OCI-LY3 (cell line): Measurements from ENCODE around the gene COTL1.
A peak's percentile ranks its signal among the peaks of the same experiment; 100 is the strongest.

Experiments
- H2AFZ ChIP-seq: fragments of 200-600, 300-600 bp; shearing (Covaris generic); 2 replicates; pipeline ENCODE4 v1.6.0; 2014; ENCODE audit warnings: antibody characterized with exemption, low read depth, low read length
- H3K27ac ChIP-seq: fragments of 200-600, 300-600 bp; sonication (generic); 2 replicates; pipeline ENCODE4 v1.5.1; 2014; ENCODE audit warnings: mild to moderate bottlenecking, low read length, moderate library complexity, mixed read lengths
- H3K27me3 ChIP-seq: fragments of 200-600, 300-600 bp; sonication (generic); 2 replicates; pipeline ENCODE4 v1.6.1; 2014; ENCODE audit warnings: low read depth, low read length, mixed read lengths
- H3K36me3 ChIP-seq: fragments of 200-600, 300-600 bp; sonication (generic); replicated peaks from 2 replicates; pipeline ENCODE3; 2014; ENCODE audit warnings: low read depth, low read length, mixed read lengths
- H3K4me1 ChIP-seq: fragments of 300-600, 200-600 bp; sonication (generic); 2 replicates; pipeline ENCODE4 v1.6.1; 2014; ENCODE audit warnings: low read length, mixed read lengths
- H3K4me2 ChIP-seq: fragments of 200-600, 300-600 bp; sonication (generic); 2 replicates; pipeline ENCODE4 v1.6.1; 2014; ENCODE audit warnings: low read length, mixed read lengths
- H3K4me3 ChIP-seq: fragments of 300-600, 200-600 bp; sonication (generic); 2 replicates; pipeline ENCODE4 v1.5.1; 2014; ENCODE audit warnings: antibody characterized with exemption, mild to moderate bottlenecking, low read length, moderate library complexity
- H3K79me2 ChIP-seq: fragments of 300-600, 200-600 bp; shearing (Covaris generic); 2 replicates; pipeline ENCODE4 v1.6.1; 2014; ENCODE audit warnings: mild to moderate bottlenecking, low read length, mixed read lengths
- H3K9ac ChIP-seq: fragments of 300-600, 200-600 bp; shearing (Covaris generic); 2 replicates; pipeline ENCODE4 v1.6.0; 2014; ENCODE audit warnings: mild to moderate bottlenecking, low read length, moderate library complexity
- H3K9me3 ChIP-seq: fragments of 200-600, 300-600 bp; shearing (Covaris generic); 2 replicates; pipeline ENCODE4 v1.6.1; 2014; ENCODE audit warnings: low read length, mixed read lengths; ENCODE audit not compliant: insufficient read depth
- H4K20me1 ChIP-seq: fragments of 200-600, 300-600 bp; sonication (generic); 2 replicates; pipeline ENCODE4 v1.6.1; 2016; ENCODE audit warnings: low read length, mixed read lengths; ENCODE audit not compliant: insufficient read depth
- EZH2phosphoT487 ChIP-seq: fragments of 200-600 bp; shearing (Covaris generic); IDR thresholded peaks from 2 replicates; pipeline ENCODE4 v1.6.1; 2018; ENCODE audit warnings: antibody characterized with exemption, mixed run types, low read depth
- TF ChIP-seq, protein P1 (sequence below): fragments of 200-600, 300-600 bp; sonication (generic); IDR thresholded peaks from 2 replicates; pipeline ENCODE4 v1.5.1; 2014; ENCODE audit warnings: antibody characterized with exemption, low read length, low read depth

Gene COTL1

DNA sequence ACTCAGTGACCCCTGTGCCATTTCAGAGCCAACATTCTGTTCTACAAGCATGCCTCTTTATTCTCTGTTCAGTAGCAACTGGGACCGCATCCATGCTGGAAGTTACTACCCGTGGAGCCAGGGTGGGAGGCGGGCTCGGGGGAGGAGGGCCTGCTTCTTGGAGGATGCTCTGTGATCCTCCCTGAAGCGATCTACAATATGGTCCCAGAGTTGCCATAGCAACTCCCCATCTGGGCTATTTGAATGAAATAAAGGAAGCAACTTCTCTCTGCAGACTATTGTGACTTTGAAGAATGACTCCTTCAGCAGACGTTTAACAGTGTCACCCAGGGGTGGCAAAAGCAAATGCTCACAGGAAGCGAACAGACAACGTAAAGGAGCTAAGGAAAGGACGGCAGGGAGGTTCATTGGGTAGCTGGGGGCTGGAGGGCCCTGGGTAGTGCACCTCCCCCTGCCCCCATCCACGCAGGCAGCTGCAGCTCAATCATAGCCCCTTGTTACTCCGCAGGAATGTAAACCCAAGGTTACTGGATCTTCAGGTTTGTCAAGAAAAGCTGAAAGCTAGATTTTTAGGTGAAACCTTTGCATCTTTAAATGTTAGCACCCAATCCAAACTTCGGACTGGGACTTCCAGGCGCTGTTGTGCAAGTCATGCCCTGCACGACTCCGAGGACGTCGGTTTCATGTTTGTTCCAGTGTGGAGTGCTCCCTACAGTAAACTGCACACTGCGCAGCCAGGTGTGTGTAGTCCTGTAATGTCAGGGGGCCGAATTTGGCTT, 62.3 kb downstream of the COTL1 start:
- no peak overlapping the region for H2AFZ ChIP-seq
- H4K20me1 ChIP-seq, result no peaks in the 10 kb centered on the region
- H3K27me3 ChIP-seq, result no peaks in the 10 kb centered on the region
- no peak overlapping the region for H3K27ac ChIP-seq
- H3K79me2 ChIP-seq, result no peaks in the 10 kb centered on the region
- H3K9ac ChIP-seq, result no peak overlapping the region
- TF ChIP-seq, protein P1, sequence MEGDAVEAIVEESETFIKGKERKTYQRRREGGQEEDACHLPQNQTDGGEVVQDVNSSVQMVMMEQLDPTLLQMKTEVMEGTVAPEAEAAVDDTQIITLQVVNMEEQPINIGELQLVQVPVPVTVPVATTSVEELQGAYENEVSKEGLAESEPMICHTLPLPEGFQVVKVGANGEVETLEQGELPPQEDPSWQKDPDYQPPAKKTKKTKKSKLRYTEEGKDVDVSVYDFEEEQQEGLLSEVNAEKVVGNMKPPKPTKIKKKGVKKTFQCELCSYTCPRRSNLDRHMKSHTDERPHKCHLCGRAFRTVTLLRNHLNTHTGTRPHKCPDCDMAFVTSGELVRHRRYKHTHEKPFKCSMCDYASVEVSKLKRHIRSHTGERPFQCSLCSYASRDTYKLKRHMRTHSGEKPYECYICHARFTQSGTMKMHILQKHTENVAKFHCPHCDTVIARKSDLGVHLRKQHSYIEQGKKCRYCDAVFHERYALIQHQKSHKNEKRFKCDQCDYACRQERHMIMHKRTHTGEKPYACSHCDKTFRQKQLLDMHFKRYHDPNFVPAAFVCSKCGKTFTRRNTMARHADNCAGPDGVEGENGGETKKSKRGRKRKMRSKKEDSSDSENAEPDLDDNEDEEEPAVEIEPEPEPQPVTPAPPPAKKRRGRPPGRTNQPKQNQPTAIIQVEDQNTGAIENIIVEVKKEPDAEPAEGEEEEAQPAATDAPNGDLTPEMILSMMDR, result no peak
- no peak overlapping the region for H3K4me3 ChIP-seq
- peaks cover 24% of the 10 kb centered on the region for H3K4me1 ChIP-seq
- no peaks in the 10 kb centered on the region for H3K36me3 ChIP-seq
- H3K9me3 ChIP-seq, result no peaks in the 10 kb centered on the region
- H3K4me2 ChIP-seq, result no peak overlapping the region

DNA sequence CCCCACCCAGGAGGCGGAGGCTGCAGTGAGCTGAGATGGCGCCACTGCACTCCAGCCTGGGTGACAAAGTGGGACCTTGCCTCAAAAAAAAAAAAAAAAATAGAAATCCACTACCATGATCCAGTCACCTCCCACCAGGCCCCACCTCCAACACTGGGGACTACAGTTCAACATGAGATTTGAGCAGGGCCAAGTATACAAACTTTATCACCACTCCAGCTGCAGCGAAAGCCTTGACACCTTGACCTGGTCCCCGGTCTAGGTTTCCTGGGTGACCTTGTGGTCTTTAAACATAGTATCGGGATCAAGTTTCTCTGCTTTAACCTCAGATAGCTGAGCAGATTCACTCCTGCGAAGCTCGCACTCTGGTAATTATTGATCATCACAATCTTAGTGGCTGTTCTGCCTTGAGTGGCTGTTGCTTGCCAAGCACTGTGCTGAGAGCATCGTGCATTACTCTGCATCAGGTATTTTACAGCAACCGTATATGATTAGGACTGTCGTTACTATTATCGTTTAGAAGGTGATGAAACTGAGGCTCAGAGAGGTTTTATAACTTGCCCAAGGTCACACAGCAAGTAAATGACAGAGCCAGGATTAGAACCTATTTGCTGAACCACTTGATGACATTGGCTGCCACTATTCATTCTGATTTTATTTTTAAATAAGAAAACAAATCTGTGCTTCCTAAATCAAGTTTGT, 63.1 kb downstream of the COTL1 start:
- no peak overlapping the region for H3K27ac ChIP-seq
- H3K4me3 ChIP-seq, result no peak overlapping the region
- no peak for TF ChIP-seq EZH2phosphoT487
- TF ChIP-seq, protein P1, result no peak
- H3K4me1 ChIP-seq, result peaks cover 24% of the 10 kb centered on the region
- no peak overlapping the region for H2AFZ ChIP-seq
- no peak overlapping the region for H3K9ac ChIP-seq
- H4K20me1 ChIP-seq, result no peaks in the 10 kb centered on the region
- H3K9me3 ChIP-seq, result no peaks in the 10 kb centered on the region
- H3K27me3 ChIP-seq, result no peaks in the 10 kb centered on the region
- H3K79me2 ChIP-seq, result no peaks in the 10 kb centered on the region
- no peak overlapping the region for H3K4me2 ChIP-seq
- no peaks in the 10 kb centered on the region for H3K36me3 ChIP-seq

DNA sequence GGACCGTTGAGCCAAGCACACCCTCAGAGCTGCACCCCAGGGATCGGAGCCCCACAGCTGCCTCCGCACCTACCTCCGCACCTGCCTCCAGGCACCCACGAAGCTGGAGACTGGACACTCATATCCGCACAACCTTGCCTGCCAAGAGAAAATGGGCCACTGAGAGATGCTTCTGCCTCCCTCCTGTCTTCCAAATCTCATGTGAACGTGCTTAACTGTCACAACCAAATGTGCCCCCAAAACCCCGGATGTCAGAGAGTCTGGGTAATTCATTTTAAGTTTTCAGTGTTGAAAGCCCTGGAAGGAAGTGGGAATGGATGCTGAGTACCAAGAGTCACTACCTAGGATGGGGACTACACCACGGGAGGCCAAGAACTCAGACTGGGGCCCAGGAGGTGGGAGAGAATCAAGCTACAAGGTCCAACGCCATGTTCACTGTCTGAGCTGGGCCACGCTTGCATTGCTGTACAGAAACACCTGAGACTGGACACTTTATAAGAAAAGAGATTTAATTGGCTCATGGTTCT, 63.9 kb downstream of the COTL1 start:
- no peak overlapping the region for H3K4me3 ChIP-seq
- peaks cover 30% of the 10 kb centered on the region for H3K4me1 ChIP-seq
- no peaks in the 10 kb centered on the region for H3K27me3 ChIP-seq
- H3K79me2 ChIP-seq, result no peaks in the 10 kb centered on the region
- H3K9me3 ChIP-seq, result no peaks in the 10 kb centered on the region
- no peaks in the 10 kb centered on the region for H4K20me1 ChIP-seq
- no peak overlapping the region for H3K4me2 ChIP-seq
- no peak overlapping the region for H3K27ac ChIP-seq
- H3K36me3 ChIP-seq, result no peaks in the 10 kb centered on the region
- no peak overlapping the region for H2AFZ ChIP-seq
- TF ChIP-seq, protein P1, result no peak
- TF ChIP-seq EZH2phosphoT487, result no peak
- H3K9ac ChIP-seq, result no peak overlapping the region

DNA sequence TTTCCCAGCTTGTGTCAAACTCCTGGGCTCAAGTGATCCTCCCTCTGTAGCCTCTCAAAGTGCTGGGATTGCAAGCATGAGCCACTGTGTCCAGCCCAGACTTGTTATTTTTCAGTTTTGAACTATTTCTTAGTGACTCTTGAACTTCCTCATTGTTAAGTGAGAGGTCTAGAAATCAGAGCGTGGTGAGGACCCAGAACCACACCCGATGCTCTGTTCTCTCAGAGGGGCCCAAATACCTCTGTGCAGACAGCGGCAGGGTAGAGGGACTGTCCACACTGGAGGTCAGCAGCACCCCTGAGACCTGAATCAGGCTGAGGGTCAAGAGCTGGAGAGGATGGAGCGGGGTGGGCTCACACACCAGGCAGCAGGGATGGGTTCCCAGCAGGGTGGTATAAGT, 65.7 kb downstream of the COTL1 start:
- no peak overlapping the region for H3K27ac ChIP-seq
- H3K4me3 ChIP-seq, result no peak overlapping the region
- H3K79me2 ChIP-seq, result no peaks in the 10 kb centered on the region
- no peaks in the 10 kb centered on the region for H3K36me3 ChIP-seq
- no peak overlapping the region for H3K4me2 ChIP-seq
- no peaks in the 10 kb centered on the region for H3K27me3 ChIP-seq
- TF ChIP-seq EZH2phosphoT487, result no peak
- TF ChIP-seq, protein P1, result no peak
- H4K20me1 ChIP-seq, result no peaks in the 10 kb centered on the region
- peak overlapping the region; percentile 29; the same call in 1 of the 2 replicates for H2AFZ ChIP-seq
- no peaks in the 10 kb centered on the region for H3K9me3 ChIP-seq
- peak overlapping the region; percentile 16; the same call in 1 of the 2 replicates for H3K9ac ChIP-seq
- peaks cover 23% of the 10 kb centered on the region for H3K4me1 ChIP-seq
